Measurements from ENCODE around the gene DEK.

DNA sequence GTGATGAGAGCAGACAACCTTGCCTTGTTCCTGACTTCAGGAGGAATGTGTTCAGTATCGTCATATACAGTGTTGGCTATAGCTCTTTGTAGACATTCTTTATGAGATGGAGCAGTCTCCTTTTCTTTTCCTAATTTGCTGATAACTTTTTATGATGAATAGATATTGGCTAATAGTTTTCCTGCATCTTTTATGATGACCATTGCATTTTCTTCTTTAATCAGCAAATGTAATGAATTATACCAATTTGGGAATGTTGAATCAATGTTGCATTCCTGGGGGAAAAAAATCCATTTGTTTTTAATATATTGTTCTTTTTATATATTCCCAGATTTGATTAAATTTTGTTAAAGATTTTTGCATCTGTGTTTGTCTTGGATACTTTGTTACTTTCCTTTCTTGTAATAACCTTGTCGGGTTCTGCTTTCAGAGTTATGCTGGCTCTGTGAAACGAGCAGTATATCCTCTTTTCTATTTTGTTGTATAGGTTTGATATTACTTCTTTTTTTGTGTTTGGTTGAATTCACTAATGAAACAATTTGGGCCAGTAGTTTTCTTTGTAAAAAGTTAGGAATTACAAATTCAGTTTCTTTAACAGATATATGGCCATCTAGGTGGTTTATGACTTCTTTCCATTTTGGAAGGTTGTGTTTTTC lies 85.2 kb downstream of the DEK start:
- TF ChIP-seq, protein P1, sequence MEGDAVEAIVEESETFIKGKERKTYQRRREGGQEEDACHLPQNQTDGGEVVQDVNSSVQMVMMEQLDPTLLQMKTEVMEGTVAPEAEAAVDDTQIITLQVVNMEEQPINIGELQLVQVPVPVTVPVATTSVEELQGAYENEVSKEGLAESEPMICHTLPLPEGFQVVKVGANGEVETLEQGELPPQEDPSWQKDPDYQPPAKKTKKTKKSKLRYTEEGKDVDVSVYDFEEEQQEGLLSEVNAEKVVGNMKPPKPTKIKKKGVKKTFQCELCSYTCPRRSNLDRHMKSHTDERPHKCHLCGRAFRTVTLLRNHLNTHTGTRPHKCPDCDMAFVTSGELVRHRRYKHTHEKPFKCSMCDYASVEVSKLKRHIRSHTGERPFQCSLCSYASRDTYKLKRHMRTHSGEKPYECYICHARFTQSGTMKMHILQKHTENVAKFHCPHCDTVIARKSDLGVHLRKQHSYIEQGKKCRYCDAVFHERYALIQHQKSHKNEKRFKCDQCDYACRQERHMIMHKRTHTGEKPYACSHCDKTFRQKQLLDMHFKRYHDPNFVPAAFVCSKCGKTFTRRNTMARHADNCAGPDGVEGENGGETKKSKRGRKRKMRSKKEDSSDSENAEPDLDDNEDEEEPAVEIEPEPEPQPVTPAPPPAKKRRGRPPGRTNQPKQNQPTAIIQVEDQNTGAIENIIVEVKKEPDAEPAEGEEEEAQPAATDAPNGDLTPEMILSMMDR (IDR thresholded peaks at IDR 0.05) = no peak
- TF ChIP-seq POLR2A (IDR thresholded peaks at IDR 0.05) = no peak
